ENCODE measurements around the gene KIF16B.
"Not testable (repeated sequence)": the region's sequence is repeated elsewhere in the genome, so short reads cannot be mapped to it uniquely, and the experiment has no call there.

KIF16B gene

DNA sequence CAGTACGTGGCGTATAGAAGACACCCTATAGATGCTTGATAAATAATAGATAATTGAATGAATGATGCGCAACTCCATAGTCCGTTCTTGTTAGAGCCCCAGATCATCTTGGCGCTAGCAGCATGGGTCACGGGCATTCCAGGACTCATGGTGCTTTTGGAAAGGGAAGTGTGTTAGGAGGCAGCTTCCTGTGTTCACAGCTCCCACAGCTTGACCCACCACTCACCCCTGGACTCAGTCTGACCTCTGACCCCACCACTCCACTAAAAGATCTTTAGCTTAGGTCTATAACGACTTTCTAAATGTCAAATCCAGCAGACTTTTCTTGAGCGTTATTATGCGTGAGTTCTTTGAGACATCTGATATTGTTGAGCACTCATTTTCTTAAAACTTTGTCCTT, 35.8 kb upstream of the KIF16B start:
- no peaks in the 10 kb centered on the region for H3K9me3 ChIP-seq (ENCODE audit: control insufficient read depth, insufficient read depth, low read length)

GRCh38 chr20:16608277-16608650, 35.0 kb upstream of the KIF16B start:
- H3K27ac ChIP-seq (ENCODE audit: low read depth, low read length), result no peak overlapping the region
- no peaks in the 10 kb centered on the region for H3K36me3 ChIP-seq (ENCODE audit: control insufficient read depth, insufficient read depth, low read length)
- H3K9ac ChIP-seq (ENCODE audit: low read depth, low read length), result no peak overlapping the region
- no peak overlapping the region for H3K4me3 ChIP-seq (ENCODE audit: low read depth, low read length)
- no peaks in the 10 kb centered on the region for H3K9me3 ChIP-seq (ENCODE audit: control insufficient read depth, insufficient read depth, low read length)
- no peaks in the 10 kb centered on the region for H3K27me3 ChIP-seq (ENCODE audit: control insufficient read depth, insufficient read depth, low read length)
- no peaks in the 10 kb centered on the region for H3K4me1 ChIP-seq (ENCODE audit: control insufficient read depth, insufficient read depth, low read length)

More for the DNA sequence above, 35.8 kb upstream of the KIF16B start:
- Histone ChIP-seq H3K36me3 (ENCODE audit: control insufficient read depth, insufficient read depth, low read length) (no peaks in the 10 kb centered on the region), H3K4me3 (ENCODE audit: low read depth, low read length) (no peak overlapping the region), H3K9ac (ENCODE audit: low read depth, low read length) (no peak overlapping the region), H3K27me3 (ENCODE audit: control insufficient read depth, insufficient read depth, low read length) (no peaks in the 10 kb centered on the region), H3K4me1 (ENCODE audit: control insufficient read depth, insufficient read depth, low read length) (peaks cover 2% of the 10 kb centered on the region; the same call in 1 of the 2 replicates), H3K27ac (ENCODE audit: low read depth, low read length) (no peak overlapping the region)

DNA sequence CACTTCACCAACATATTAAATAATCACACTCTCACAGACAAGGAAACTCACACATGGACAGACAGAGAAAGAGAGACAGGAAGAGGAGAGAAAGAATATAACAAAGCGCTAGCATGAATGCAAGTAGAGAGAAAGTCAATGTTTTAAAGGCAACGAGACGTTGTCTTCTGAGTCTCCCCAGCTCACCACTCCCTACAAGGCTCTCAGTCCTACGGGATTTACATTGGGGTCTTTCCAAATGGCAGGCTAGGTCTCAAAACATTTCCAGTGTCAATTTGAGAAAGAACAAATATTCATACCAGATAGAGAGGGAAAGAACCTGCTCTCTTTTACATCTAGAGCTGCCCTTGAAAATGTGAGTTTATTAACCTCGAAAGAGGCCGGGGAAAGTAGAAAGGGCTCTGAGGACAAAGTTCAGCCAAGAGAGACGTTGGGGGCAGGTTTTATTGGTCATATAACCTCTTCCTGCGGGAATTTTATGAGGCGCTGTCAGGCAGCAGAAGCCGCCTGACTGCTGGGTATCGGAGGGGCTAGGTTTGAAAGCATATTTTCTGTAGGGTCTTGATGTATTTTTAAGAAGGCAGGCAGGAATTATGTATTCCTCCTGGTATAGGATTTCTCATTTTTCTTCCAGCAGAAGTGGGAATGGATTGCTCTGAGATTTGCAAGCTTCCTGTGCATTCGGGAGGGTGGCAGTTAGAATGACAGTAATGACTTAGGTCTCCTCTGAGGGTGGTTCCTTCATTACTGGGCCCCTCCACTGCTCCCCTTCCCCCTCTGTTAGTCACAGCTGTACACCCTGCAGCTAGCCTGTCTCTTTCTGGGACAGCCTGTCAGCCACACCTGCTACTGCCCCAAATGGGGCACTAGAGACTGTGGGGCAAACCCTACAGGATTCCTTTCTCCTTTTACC, 34.4 kb upstream of the KIF16B start:
- Histone ChIP-seq H3K9ac (ENCODE audit: low read depth, low read length) (no peak overlapping the region), H3K27me3 (ENCODE audit: control insufficient read depth, insufficient read depth, low read length) (no peaks in the 10 kb centered on the region), H3K4me3 (ENCODE audit: low read depth, low read length) (no peak overlapping the region), H3K4me1 (ENCODE audit: control insufficient read depth, insufficient read depth, low read length) (no peaks in the 10 kb centered on the region), H3K9me3 (ENCODE audit: control insufficient read depth, insufficient read depth, low read length) (no peaks in the 10 kb centered on the region), H3K27ac (ENCODE audit: low read depth, low read length) (no peak overlapping the region), H3K36me3 (ENCODE audit: control insufficient read depth, insufficient read depth, low read length) (no peaks in the 10 kb centered on the region)

DNA sequence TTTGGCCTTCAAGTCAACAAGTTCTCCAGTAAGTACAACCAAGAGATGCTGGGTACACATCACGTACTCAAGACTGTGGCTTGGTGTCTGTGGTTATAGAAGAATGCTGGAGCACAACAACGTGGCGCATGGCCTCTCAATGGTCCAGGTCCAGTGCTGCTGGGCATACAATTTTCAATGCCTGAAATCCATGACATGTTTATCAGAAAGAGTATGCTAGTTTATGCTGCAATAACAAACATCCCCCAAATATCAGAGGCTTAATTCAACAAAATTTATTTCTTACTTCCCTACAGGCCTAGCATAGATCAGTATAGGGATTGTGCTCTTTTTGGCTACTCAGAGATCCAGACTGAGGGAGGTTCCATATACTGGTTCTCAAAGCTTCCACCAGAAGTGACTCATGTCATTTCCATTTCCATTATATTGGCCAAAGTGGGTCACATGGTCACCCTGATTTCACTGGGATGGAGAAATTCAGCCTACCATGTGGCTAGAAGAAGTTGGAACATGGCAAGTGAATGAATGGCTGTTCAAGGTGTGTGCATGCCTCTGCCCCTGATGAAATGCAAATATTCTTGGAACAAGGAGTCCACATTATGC, 33.3 kb upstream of the KIF16B start:
- Histone ChIP-seq H3K36me3 (ENCODE audit: control insufficient read depth, insufficient read depth, low read length) (no peaks in the 10 kb centered on the region), H3K27ac (ENCODE audit: low read depth, low read length) (no peak overlapping the region), H3K9ac (ENCODE audit: low read depth, low read length) (no peak overlapping the region), H3K27me3 (ENCODE audit: control insufficient read depth, insufficient read depth, low read length) (no peaks in the 10 kb centered on the region), H3K4me1 (ENCODE audit: control insufficient read depth, insufficient read depth, low read length) (no peaks in the 10 kb centered on the region), H3K4me3 (ENCODE audit: low read depth, low read length) (no peak overlapping the region), H3K9me3 (ENCODE audit: control insufficient read depth, insufficient read depth, low read length) (no peaks in the 10 kb centered on the region)

DNA sequence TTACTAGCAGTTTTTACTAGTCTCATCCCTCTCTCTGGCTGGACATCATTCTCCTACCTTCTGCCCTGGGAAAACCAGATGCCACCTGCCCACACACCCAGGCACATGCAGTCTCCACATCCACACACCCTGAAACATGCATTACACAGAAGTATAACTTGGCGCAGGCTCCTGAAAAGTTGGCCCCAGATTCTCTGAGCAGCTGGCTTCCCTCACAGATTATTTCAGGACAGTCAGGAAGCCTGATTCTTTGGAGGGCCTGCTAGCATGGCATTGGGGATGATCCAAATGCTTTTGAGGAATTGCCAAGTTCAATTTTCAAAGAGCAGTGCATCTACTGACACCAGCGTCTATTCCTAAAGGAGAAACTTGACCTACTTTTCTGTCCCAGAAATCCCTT, 27.8 kb upstream of the KIF16B start:
- Histone ChIP-seq H3K9me3 (ENCODE audit: control insufficient read depth, insufficient read depth, low read length) (no peaks in the 10 kb centered on the region), H3K4me1 (ENCODE audit: control insufficient read depth, insufficient read depth, low read length) (no peaks in the 10 kb centered on the region), H3K27ac (ENCODE audit: low read depth, low read length) (no peak overlapping the region)

GRCh38 chr20:16599257-16599656, 26.0 kb upstream of the KIF16B start:
- no peak overlapping the region for H3K4me3 ChIP-seq (ENCODE audit: low read depth, low read length)
- no peaks in the 10 kb centered on the region for H3K36me3 ChIP-seq (ENCODE audit: control insufficient read depth, insufficient read depth, low read length)
- H3K9me3 ChIP-seq (ENCODE audit: control insufficient read depth, insufficient read depth, low read length), result no peaks in the 10 kb centered on the region
- H3K9ac ChIP-seq (ENCODE audit: low read depth, low read length), result no peak overlapping the region
- H3K27ac ChIP-seq (ENCODE audit: low read depth, low read length), result no peak overlapping the region
- H3K27me3 ChIP-seq (ENCODE audit: control insufficient read depth, insufficient read depth, low read length), result no peaks in the 10 kb centered on the region
- no peaks in the 10 kb centered on the region for H3K4me1 ChIP-seq (ENCODE audit: control insufficient read depth, insufficient read depth, low read length)

More for the DNA sequence above, 27.8 kb upstream of the KIF16B start:
- no peak overlapping the region for H3K4me3 ChIP-seq (ENCODE audit: low read depth, low read length)
- no peaks in the 10 kb centered on the region for H3K27me3 ChIP-seq (ENCODE audit: control insufficient read depth, insufficient read depth, low read length)
- H3K36me3 ChIP-seq (ENCODE audit: control insufficient read depth, insufficient read depth, low read length), result no peaks in the 10 kb centered on the region
- H3K9ac ChIP-seq (ENCODE audit: low read depth, low read length), result no peak overlapping the region

DNA sequence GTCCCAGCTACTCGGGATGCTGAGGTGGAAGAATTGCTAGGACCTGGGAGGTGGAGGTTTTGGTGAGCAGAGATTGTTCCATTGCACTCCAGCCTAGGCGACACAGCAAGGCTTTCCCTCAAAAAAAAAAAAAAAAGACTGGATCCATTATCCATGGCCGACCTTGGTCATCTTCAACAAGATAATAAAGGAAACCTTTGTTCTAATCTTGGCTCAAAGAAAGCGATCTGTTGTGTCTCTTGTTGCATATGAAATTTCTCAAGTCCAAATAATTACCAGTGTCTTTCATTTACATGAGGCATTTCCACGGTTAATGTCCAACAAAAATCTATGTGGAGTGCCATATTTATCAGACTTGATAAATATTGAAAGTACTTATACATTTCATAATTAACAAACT, 23.7 kb upstream of the KIF16B start:
- no peaks in the 10 kb centered on the region for H3K4me1 ChIP-seq (ENCODE audit: control insufficient read depth, insufficient read depth, low read length)
- H3K4me3 ChIP-seq (ENCODE audit: low read depth, low read length), result no peak overlapping the region
- no peaks in the 10 kb centered on the region for H3K27me3 ChIP-seq (ENCODE audit: control insufficient read depth, insufficient read depth, low read length)
- no peak overlapping the region for H3K9ac ChIP-seq (ENCODE audit: low read depth, low read length)
- H3K9me3 ChIP-seq (ENCODE audit: control insufficient read depth, insufficient read depth, low read length), result no peaks in the 10 kb centered on the region
- no peak overlapping the region for H3K27ac ChIP-seq (ENCODE audit: low read depth, low read length)
- no peaks in the 10 kb centered on the region for H3K36me3 ChIP-seq (ENCODE audit: control insufficient read depth, insufficient read depth, low read length)

- H3K4me3 ChIP-seq (ENCODE audit: low read depth, low read length); H3K9ac ChIP-seq (ENCODE audit: low read depth, low read length); H3K27ac ChIP-seq (ENCODE audit: low read depth, low read length); H3K36me3 ChIP-seq (ENCODE audit: control insufficient read depth, insufficient read depth, low read length); H3K9me3 ChIP-seq (ENCODE audit: control insufficient read depth, insufficient read depth, low read length); H3K27me3 ChIP-seq (ENCODE audit: control insufficient read depth, insufficient read depth, low read length); H3K4me1 ChIP-seq (ENCODE audit: control insufficient read depth, insufficient read depth, low read length): not testable (repeated sequence)
These were observed 23.2 kb upstream of the KIF16B start for GRCh38 chr20:16596404-16596803.

DNA sequence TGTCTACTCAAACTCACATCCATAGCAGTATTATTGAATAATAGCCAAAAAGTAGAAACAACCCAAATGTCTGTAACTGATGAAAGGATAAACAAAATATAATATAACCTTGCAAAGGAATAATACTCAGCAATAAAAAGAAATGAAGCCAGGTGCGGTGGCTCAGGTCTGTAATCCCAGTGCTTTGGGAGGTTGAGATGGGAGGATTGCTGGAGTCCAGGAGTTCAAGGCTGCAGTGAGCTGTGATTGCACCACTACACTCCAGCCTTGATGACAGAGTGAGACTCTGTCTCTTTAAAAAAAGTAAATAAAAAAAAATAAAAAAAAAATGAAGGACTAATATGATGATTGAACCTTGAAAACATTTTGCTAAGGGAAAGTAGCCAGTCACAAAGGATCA, 22.1 kb upstream of the KIF16B start:
- Histone ChIP-seq H3K4me1 (ENCODE audit: control insufficient read depth, insufficient read depth, low read length) (no peaks in the 10 kb centered on the region), H3K27me3 (ENCODE audit: control insufficient read depth, insufficient read depth, low read length) (no peaks in the 10 kb centered on the region), H3K4me3 (ENCODE audit: low read depth, low read length) (no peak overlapping the region), H3K9me3 (ENCODE audit: control insufficient read depth, insufficient read depth, low read length) (no peaks in the 10 kb centered on the region), H3K9ac (ENCODE audit: low read depth, low read length) (no peak overlapping the region), H3K36me3 (ENCODE audit: control insufficient read depth, insufficient read depth, low read length) (no peaks in the 10 kb centered on the region), H3K27ac (ENCODE audit: low read depth, low read length) (no peak overlapping the region)

- Histone ChIP-seq H3K9me3 (ENCODE audit: control insufficient read depth, insufficient read depth, low read length) (no peaks in the 10 kb centered on the region), H3K27ac (ENCODE audit: low read depth, low read length) (no peak overlapping the region), H3K4me3 (ENCODE audit: low read depth, low read length) (no peak overlapping the region), H3K4me1 (ENCODE audit: control insufficient read depth, insufficient read depth, low read length) (peaks cover 11% of the 10 kb centered on the region), H3K27me3 (ENCODE audit: control insufficient read depth, insufficient read depth, low read length) (no peaks in the 10 kb centered on the region), H3K9ac (ENCODE audit: low read depth, low read length) (no peak overlapping the region), H3K36me3 (ENCODE audit: control insufficient read depth, insufficient read depth, low read length) (no peaks in the 10 kb centered on the region)
These were observed 16.9 kb upstream of the KIF16B start for GRCh38 chr20:16590041-16590633.

GRCh38 chr20:16589623-16590022, 16.4 kb upstream of the KIF16B start:
- Histone ChIP-seq H3K9ac (ENCODE audit: low read depth, low read length) (no peak overlapping the region), H3K9me3 (ENCODE audit: control insufficient read depth, insufficient read depth, low read length) (no peaks in the 10 kb centered on the region), H3K36me3 (ENCODE audit: control insufficient read depth, insufficient read depth, low read length) (no peaks in the 10 kb centered on the region), H3K4me3 (ENCODE audit: low read depth, low read length) (no peak overlapping the region), H3K27me3 (ENCODE audit: control insufficient read depth, insufficient read depth, low read length) (no peaks in the 10 kb centered on the region), H3K27ac (ENCODE audit: low read depth, low read length) (no peak overlapping the region), H3K4me1 (ENCODE audit: control insufficient read depth, insufficient read depth, low read length) (peaks cover 11% of the 10 kb centered on the region)
